Adrenal gland (tissue), 12 donors: Measurements from ENCODE around the gene MED12L. TPM values are rescaled to one million over a fixed set of nuclear protein-coding genes. Genes with fewer than 3 reads are reported as not detected.
"Not testable (repeated sequence)": the region's sequence is repeated elsewhere in the genome, so short reads cannot be mapped to it uniquely, and the experiment has no call there.

Experiments used
- DNase-seq, 7 donors: peaks; one replicate each; pipeline ENCODE4 v3.0.0-alpha.2; 2019 to 2020
- H3K27ac ChIP-seq, 5 donors: fragments of 200-600 bp; sonication (generic) in 4 of 5; 1 replicate in 3 of 5; 2 replicates in 2 of 5; pipeline versions ENCODE4 v1.5.1 to v1.8.0; 2016 to 2020; ENCODE audit warnings: mild to moderate bottlenecking in 1 of 5
- H3K27me3 ChIP-seq: fragments of 200-600 bp; 2 replicates; pipeline ENCODE4 v1.8.0; 2021
- H3K36me3 ChIP-seq, 2 donors: fragments of 200-600 bp; replicated peaks in 1 of 2; 1 replicate in 1 of 2; 2 replicates in 1 of 2; pipeline versions ENCODE4 v1.5.1 to v1.8.0; 2018 to 2022
- H3K4me1 ChIP-seq, 2 donors: fragments of 200-600 bp; replicated peaks in 1 of 2; 1 replicate in 1 of 2; 2 replicates in 1 of 2; pipeline versions ENCODE4 v1.5.1 to v1.8.0; 2018 to 2021
- H3K4me3 ChIP-seq, 4 donors: fragments of 200-600 bp; sonication (generic) in 3 of 4; one replicate each; pipeline ENCODE4 v1.5.1; 2016 to 2018
- H3K9me3 ChIP-seq, 3 donors: fragments of 200-600 bp; sonication (generic) in 1 of 3; replicated peaks in 1 of 3; 1 replicate in 2 of 3; 2 replicates in 1 of 3; pipeline versions ENCODE4 v1.5.1 to v1.8.0; 2016 to 2021
- CTCF ChIP-seq, 6 experiments: fragments of 450-650 bp in 4 of 6; fragments of 200-600 bp in 2 of 6; sonication (generic) in 1 of 6; IDR thresholded peaks; 1 replicate in 5 of 6; 2 replicates in 1 of 6; pipeline versions ENCODE4 v1.5.1 to v1.8.0; 2016 to 2021; ENCODE audit warnings: antibody characterized with exemption in 6 of 6, mild to moderate bottlenecking in 2 of 6, moderate library complexity in 1 of 6
- POLR2A ChIP-seq, 2 donors: fragments of 450-650 bp; IDR thresholded peaks; one replicate each; pipeline ENCODE4 v1.6.1; 2017; ENCODE audit warnings: antibody characterized with exemption in 2 of 2, mild to moderate bottlenecking in 2 of 2, moderate library complexity in 1 of 2
- WGBS, 4 donors: extraction: QIAGEN DNeasy Blood & Tissue Kit in 2 of 4; methylation state at CpG; one replicate each; pipeline versions ENCODE4 v1.1.5 to v1.1.7; 2013 to 2017; 5-methylcytosine and 5-hydroxymethylcytosine counted together
- intact Hi-C, 2 donors: fragments of 100-400 bp; cut with DNase I; formaldehyde crosslinking; loops; one replicate each; pipeline versions ENCODE4 v1.14.1 to v1.15.0; 2022 to 2023
- polyA plus RNA-seq, 3 donors: library from polyadenylated mRNA; stranded (reverse); fragments of 200-250 nt in 2 of 3; fragments of 350-450 nt in 1 of 3; fragmentation: Illumina TruSeq in 1 of 3; extraction: RNeasy Lipid Tissue Mini Kit (QIAGEN cat#74804) in 1 of 3; gene quantifications; one replicate each; pipeline ENCODE4 v1.2.3, GENCODE V29; 2013 to 2014
- total RNA-seq, 9 donors: library from RNA; depleted of rRNA in 4 of 9; stranded (reverse); fragments of >200 nt in 4 of 9; fragments of 120-200 nt in 1 of 9; fragmentation: NEBNext Ultra II Directional in 1 of 9; extraction: Animal tissue kit (Norgen Biotek cat#: 25700) in 1 of 9; gene quantifications; one replicate each; pipeline versions ENCODE4 v1.1.0 to v1.2.4, GENCODE V29; 2013 to 2023
- donor health status: healthy with polysubstance abuse.
- donor health status: Bipolar disorder and iron deficiency.
- donor health status: DM: yes; HTN: yes; CAD: no.
- donor health status: DM: no; HTN: no; CAD: no.
- donor health status: DM: no; HTN: no; CAD: no.
- donor health status: DM: yes; HTN: yes; CAD: no.

The MED12L gene
- total and polyA plus RNA-seq, 12 donors = 0.77 to 25.0 (median 6.3) TPM

GRCh38 chr3:151062611-151063010, 22.9 kb upstream of the MED12L start:
- no peaks in the 10 kb centered on the region for H3K27me3 ChIP-seq
- 16 to 29% (median 23%) methylated on average over 1 of the region's 1 CpG for WGBS, 4 donors
- H3K4me3 ChIP-seq = no peak overlapping the region
- intact Hi-C loops = no loop called here
- H3K27ac ChIP-seq = no peak overlapping the region
- DNase-seq = no peak
- H3K4me1 ChIP-seq = no peaks in the 10 kb centered on the region
- no peaks in the 10 kb centered on the region for H3K36me3 ChIP-seq
- TF ChIP-seq CTCF (IDR thresholded peaks at IDR 0.05) = no peak
- no peaks in the 10 kb centered on the region for H3K9me3 ChIP-seq

GRCh38 chr3:151067158-151067557, 18.3 kb upstream of the MED12L start:
- no peaks in the 10 kb centered on the region for H3K36me3 ChIP-seq
- WGBS, 4 donors = 69 to 88% (median 76%) methylated on average over 2 of the region's 2 CpGs
- intact Hi-C loops = no loop called here
- H3K4me1 ChIP-seq = no peaks in the 10 kb centered on the region
- no peaks in the 10 kb centered on the region for H3K27me3 ChIP-seq
- H3K9me3 ChIP-seq = no peaks in the 10 kb centered on the region
- H3K4me3 ChIP-seq = no peak overlapping the region
- peak in 2 of 6 experiments; percentile 11 to 12 for TF ChIP-seq CTCF (IDR thresholded peaks at IDR 0.05)
- no peak for TF ChIP-seq POLR2A (IDR thresholded peaks at IDR 0.05)
- no peak overlapping the region for H3K27ac ChIP-seq
- DNase-seq = no peak

- H3K36me3 ChIP-seq, intact Hi-C loops, H3K27ac ChIP-seq, H3K27me3 ChIP-seq, H3K9me3 ChIP-seq, H3K4me3 ChIP-seq, DNase-seq, H3K4me1 ChIP-seq: not testable (repeated sequence)
- WGBS, 4 donors = 83 to 91% (median 86%) methylated on average over 7 of the region's 7 CpGs
These were observed 12.6 kb upstream of the MED12L start for GRCh38 chr3:151072842-151073241.

- 30 to 55% (median 47%) methylated on average over 1 of the region's 1 CpG for WGBS, 4 donors
- intact Hi-C loops = no loop called here
- TF ChIP-seq CTCF (IDR thresholded peaks at IDR 0.05) (no peak), POLR2A (IDR thresholded peaks at IDR 0.05) (no peak)
- Histone ChIP-seq H3K4me3 (no peak overlapping the region), H3K27me3 (no peaks in the 10 kb centered on the region), H3K4me1 (no peaks in the 10 kb centered on the region), H3K36me3 (no peaks in the 10 kb centered on the region), H3K27ac (no peak overlapping the region), H3K9me3 (no peaks in the 10 kb centered on the region)
- DNase-seq = no peak
These were observed 11.2 kb upstream of the MED12L start for GRCh38 chr3:151074256-151074655.

GRCh38 chr3:151075869-151076562, 9.4 kb upstream of the MED12L start:
- Histone ChIP-seq H3K27ac (no peak overlapping the region), H3K36me3 (no peaks in the 10 kb centered on the region), H3K9me3 (no peaks in the 10 kb centered on the region), H3K27me3 (no peaks in the 10 kb centered on the region), H3K4me1 (no peaks in the 10 kb centered on the region), H3K4me3 (no peak overlapping the region)
- 79 to 86% (median 85%) methylated on average over 3 of the region's 3 CpGs for WGBS, 4 donors
- intact Hi-C loops = no loop called here
- no peak for TF ChIP-seq POLR2A (IDR thresholded peaks at IDR 0.05)
- no peak for TF ChIP-seq CTCF (IDR thresholded peaks at IDR 0.05)
- DNase-seq = no peak
